ENCODE measurements around the gene AFF4. TPM values are rescaled to one million over a fixed set of nuclear protein-coding genes. Genes with fewer than 3 reads are reported as not detected.
A peak's percentile ranks its signal among the peaks of the same experiment; 100 is the strongest.

Gene AFF4
- total and polyA plus RNA-seq, 9 of the 15 experiments (the other 6 are each of a cell fraction or from before 2014, with no cell fraction given), result 1.7 to 25.8 (median 17.9) TPM

GRCh38 chr5:132873119-132873929, 90.1 kb downstream of the AFF4 start, which contains the start of gene LEAP2 (continued):
- TF ChIP-seq, protein P1, sequence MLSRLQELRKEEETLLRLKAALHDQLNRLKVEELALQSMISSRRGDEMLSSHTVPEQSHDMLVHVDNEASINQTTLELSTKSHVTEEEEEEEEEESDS (CRISPR knock-in tag; IDR thresholded peaks at IDR 0.05), result no peak
- TF ChIP-seq ZZZ3 (IDR thresholded peaks at IDR 0.05), result no peak
- TF ChIP-seq PKNOX1 (IDR thresholded peaks at IDR 0.05), result no peak; the same call in 1 of the 2 replicates
- peak; percentile 55; the same call in 1 of the 2 replicates for TF ChIP-seq SUPT5H (IDR thresholded peaks at IDR 0.05)
- TF ChIP-seq, protein P2, sequence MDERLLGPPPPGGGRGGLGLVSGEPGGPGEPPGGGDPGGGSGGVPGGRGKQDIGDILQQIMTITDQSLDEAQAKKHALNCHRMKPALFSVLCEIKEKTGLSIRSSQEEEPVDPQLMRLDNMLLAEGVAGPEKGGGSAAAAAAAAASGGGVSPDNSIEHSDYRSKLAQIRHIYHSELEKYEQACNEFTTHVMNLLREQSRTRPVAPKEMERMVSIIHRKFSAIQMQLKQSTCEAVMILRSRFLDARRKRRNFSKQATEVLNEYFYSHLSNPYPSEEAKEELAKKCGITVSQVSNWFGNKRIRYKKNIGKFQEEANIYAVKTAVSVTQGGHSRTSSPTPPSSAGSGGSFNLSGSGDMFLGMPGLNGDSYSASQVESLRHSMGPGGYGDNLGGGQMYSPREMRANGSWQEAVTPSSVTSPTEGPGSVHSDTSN (CRISPR knock-in tag; IDR thresholded peaks at IDR 0.05; ENCODE audit: low read depth), result no peak
- TF ChIP-seq, protein P2 (tag; conservative IDR thresholded peaks at IDR 0.05; ENCODE audit: low read depth), result peak; percentile 46; the same call in 1 of the 2 replicates
- TF ChIP-seq CBX5 (IDR thresholded peaks at IDR 0.05; ENCODE audit: borderline replicate concordance, low read depth), result no peak
- peak; percentile 56; the same call in 1 of the 2 replicates for TF ChIP-seq HDAC2 (IDR thresholded peaks at IDR 0.05)
- no peak for TF ChIP-seq THRB (CRISPR knock-in tag; conservative IDR thresholded peaks at IDR 0.05)
- no peak for TF ChIP-seq ZKSCAN8 (CRISPR knock-in tag; IDR thresholded peaks at IDR 0.05)
- no peak for TF ChIP-seq ZFP1 (CRISPR knock-in tag; IDR thresholded peaks at IDR 0.05)
- no peak for TF ChIP-seq MCM3 (IDR thresholded peaks at IDR 0.05)
- no peak for TF ChIP-seq MBD2 (IDR thresholded peaks at IDR 0.05; ENCODE audit: borderline replicate concordance, low read depth)
- TF ChIP-seq, protein P3, sequence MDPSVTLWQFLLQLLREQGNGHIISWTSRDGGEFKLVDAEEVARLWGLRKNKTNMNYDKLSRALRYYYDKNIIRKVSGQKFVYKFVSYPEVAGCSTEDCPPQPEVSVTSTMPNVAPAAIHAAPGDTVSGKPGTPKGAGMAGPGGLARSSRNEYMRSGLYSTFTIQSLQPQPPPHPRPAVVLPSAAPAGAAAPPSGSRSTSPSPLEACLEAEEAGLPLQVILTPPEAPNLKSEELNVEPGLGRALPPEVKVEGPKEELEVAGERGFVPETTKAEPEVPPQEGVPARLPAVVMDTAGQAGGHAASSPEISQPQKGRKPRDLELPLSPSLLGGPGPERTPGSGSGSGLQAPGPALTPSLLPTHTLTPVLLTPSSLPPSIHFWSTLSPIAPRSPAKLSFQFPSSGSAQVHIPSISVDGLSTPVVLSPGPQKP (CRISPR knock-in tag; IDR thresholded peaks at IDR 0.05), result no peak
- no peak for TF ChIP-seq RB1 (IDR thresholded peaks at IDR 0.05; ENCODE audit: low read depth)
- no peak for TF ChIP-seq NELFE (IDR thresholded peaks at IDR 0.05; ENCODE audit: insufficient read depth, insufficient read length)
- no peak for TF ChIP-seq ZNF280A (IDR thresholded peaks at IDR 0.05; ENCODE audit: low read depth, partially characterized antibody)
- TF ChIP-seq ZNF143 (CRISPR knock-in tag; IDR thresholded peaks at IDR 0.05), result no peak
- TF ChIP-seq RHOXF2B (CRISPR knock-in tag; conservative IDR thresholded peaks at IDR 0.05), result no peak
- no peak for TF ChIP-seq XRCC3 (IDR thresholded peaks at IDR 0.05)
- no peak for TF ChIP-seq ZFP30 (CRISPR knock-in tag; IDR thresholded peaks at IDR 0.05; ENCODE audit: borderline replicate concordance)
- peak; percentile 31 for TF ChIP-seq RBM22 (IDR thresholded peaks at IDR 0.05; ENCODE audit: low read depth, low read length, poor library complexity, severe bottlenecking)

All from K562 (cell line).